Stimulated activated naive CD8-positive, alpha-beta T cell treated with anti-CD3 and anti-CD28 coated beads, Interleukin-15, Interleukin-2, amounts not matched to agents 100 ng/mL and 50 ng/mL, for 24 hours (primary cell): ENCODE results near the gene ATXN7L1.

Experiments used
- H3K27ac Mint-ChIP-seq: one replicate; pipeline ENCODE4 v1.8.0; 2021; ENCODE audit warnings: mild to moderate bottlenecking, mixed read lengths
- H3K27me3 Mint-ChIP-seq: one replicate; pipeline ENCODE4 v1.8.0; 2021; ENCODE audit warnings: mixed read lengths
- H3K36me3 Mint-ChIP-seq: one replicate; pipeline ENCODE4 v1.8.0; 2021; ENCODE audit warnings: low read depth, mixed read lengths
- H3K4me1 Mint-ChIP-seq: one replicate; pipeline ENCODE4 v1.8.0; 2021; ENCODE audit warnings: low read depth, mixed read lengths
- H3K4me3 Mint-ChIP-seq: one replicate; pipeline ENCODE4 v1.8.0; 2021; ENCODE audit warnings: mild to moderate bottlenecking, mixed read lengths
- H3K9me3 Mint-ChIP-seq: one replicate; pipeline ENCODE4 v1.8.0; 2021; ENCODE audit warnings: mixed read lengths

The ATXN7L1 gene

DNA sequence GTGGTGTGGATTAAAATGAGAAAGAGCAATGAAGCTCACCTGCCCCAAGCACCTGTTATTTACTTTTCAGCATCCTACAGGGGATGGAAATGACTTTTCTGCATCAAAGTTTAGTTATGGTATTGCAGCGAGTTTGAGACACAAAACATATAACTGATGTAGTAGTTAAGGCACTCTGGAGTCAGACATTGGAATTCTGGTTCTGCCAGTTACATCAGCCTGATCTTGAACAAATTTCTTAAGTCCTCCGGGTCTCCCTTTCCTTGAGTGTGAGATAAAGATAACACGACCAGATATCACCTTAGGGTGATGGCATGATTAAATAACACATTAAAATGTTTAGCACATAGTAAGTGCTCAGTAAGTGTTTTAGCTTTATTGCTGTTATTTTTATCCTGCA is 97.4 kb downstream of the ATXN7L1 start:
- Mint-ChIP-seq H3K4me1 (peaks cover 13% of the 10 kb centered on the region), H3K4me3 (no peak overlapping the region), H3K27ac (no peak overlapping the region), H3K9me3 (peaks cover 3% of the 10 kb centered on the region), H3K27me3 (no peaks in the 10 kb centered on the region), H3K36me3 (no peaks in the 10 kb centered on the region)

DNA sequence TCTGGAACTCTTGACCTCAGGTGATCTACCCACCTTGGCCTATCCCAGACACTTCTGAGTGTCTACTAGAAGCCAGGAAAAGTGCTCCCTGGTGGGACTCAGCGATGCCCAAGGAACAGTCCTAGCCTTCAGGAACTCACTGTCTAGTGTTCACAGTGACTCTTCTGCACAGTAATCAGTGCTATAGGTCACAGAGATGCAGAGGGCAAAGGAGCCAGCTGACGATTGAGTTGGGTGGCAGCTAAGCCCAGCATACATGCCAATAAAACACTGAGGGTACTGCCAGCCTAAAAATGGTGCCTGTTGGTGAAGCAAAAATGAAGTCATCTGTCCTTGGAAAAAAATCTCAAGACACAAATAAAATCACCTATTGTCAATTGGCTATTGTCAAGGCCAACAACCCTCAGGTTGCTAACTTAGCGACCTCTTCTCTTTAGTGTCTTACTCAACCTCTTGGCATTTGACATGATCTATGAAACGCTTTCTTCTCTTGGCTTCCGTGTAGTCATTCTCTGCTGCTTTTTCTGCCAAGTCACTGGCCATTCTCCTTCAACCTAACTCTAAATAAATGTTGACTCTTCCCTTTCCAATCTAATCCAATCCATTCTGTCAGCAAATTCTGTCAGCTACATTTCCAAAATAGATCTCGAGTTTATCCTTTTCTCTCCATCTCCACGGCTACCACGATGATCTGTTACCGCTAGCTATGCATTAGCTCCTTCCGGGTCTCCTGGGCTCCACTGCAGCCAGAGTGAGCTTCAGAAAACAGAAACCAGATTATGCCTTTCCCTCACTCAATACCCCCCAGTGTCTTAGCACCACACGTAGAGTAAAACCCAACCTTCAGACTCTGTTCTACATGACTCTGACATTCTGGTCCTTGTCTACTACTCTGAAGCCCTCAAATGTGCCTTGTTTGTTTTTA is 99.2 kb downstream of the ATXN7L1 start:
- Mint-ChIP-seq H3K27ac (no peak overlapping the region), H3K4me3 (no peak overlapping the region)

DNA sequence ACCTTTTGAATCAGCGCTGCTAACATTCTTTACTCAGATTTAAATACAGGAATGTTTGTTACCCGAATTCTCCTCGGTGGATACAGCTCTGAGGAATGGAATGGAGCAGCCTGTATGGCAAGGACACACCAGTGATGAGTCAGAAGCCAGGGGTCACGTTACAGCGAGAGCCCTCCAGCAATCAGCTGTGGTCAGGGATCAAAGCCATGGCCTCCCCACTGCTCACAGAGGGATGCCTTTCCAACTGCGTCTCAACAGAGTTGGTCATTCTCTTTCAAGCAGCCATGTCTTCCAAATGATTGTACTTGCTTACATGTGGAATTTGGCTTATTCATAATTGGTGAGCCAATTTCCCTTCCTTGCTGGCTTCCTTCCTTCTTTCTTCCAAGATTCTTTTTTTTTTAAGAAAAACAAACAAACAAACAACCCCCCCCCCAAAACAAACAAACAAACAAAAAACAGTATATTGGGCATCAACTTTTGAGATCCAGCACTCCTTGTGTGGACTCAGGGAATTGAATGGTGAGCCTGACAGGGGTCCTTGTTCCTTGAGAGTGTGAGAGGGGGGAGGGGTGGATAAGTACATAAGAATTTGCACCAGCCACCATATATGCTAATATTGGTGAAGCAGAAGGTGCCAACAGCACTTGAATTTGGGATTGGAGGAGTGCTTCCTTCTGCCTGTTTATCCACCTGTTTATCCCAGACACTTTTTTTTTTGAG is 100.2 kb downstream of the ATXN7L1 start:
- H3K4me3 Mint-ChIP-seq, result no peak overlapping the region

More for the DNA sequence above, 99.2 kb downstream of the ATXN7L1 start:
- peaks cover 3% of the 10 kb centered on the region for H3K9me3 Mint-ChIP-seq
- peaks cover under 1% of the 10 kb centered on the region for H3K4me1 Mint-ChIP-seq
- H3K27me3 Mint-ChIP-seq, result no peaks in the 10 kb centered on the region
- H3K36me3 Mint-ChIP-seq, result no peaks in the 10 kb centered on the region

DNA sequence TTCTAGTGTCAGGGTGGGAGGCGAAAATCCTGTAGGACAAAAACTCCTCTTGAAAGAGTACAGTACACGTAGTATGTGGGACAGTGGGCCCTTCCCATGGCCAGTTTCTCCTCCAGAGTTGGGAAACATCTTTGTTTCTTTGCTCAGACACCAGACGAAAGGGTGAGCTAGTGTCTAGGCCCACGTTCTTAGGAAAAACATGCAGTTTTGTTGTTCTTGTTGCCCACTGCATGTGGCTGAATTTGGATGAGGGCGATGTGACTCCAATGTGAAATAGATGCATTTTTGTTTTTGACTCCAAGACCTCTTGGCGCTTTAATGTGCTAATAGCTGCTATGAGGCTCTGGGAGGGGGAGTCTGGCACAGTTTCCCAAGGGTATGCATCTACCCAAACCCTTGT is 100.8 kb downstream of the ATXN7L1 start:
- no peak overlapping the region for H3K4me3 Mint-ChIP-seq
- no peak overlapping the region for H3K27ac Mint-ChIP-seq
- no peaks in the 10 kb centered on the region for H3K4me1 Mint-ChIP-seq
- H3K9me3 Mint-ChIP-seq, result peaks cover 3% of the 10 kb centered on the region
- H3K36me3 Mint-ChIP-seq, result peaks cover 3% of the 10 kb centered on the region
- H3K27me3 Mint-ChIP-seq, result no peaks in the 10 kb centered on the region

More for the DNA sequence above, 100.2 kb downstream of the ATXN7L1 start:
- Mint-ChIP-seq H3K27me3 (no peaks in the 10 kb centered on the region), H3K4me1 (no peaks in the 10 kb centered on the region), H3K27ac (no peak overlapping the region), H3K9me3 (peaks cover 3% of the 10 kb centered on the region), H3K36me3 (peaks cover 3% of the 10 kb centered on the region)

DNA sequence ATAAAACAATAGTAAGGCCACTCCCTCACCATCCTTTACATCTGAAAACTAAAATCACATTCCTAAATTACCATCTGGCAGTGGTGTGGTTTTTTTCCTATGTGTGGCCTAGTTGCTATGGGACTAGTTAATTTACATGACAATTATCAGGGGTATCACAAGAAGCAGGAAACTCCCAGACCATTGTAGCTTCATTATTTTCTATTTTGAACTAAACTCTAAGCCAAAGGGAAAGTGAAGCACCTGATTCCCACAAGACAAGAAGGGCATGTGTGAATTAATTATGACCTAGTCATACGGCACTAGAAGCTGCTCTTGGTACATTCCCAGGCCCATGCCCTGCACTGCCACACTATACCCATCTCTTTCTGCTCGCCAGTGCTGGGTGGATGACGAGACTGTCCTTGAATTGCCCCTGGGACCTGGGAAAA is 103.4 kb downstream of the ATXN7L1 start:
- Mint-ChIP-seq H3K27me3 (no peaks in the 10 kb centered on the region), H3K36me3 (peaks cover 3% of the 10 kb centered on the region), H3K4me1 (peaks cover 10% of the 10 kb centered on the region), H3K4me3 (no peak overlapping the region), H3K27ac (no peak overlapping the region), H3K9me3 (peaks cover 3% of the 10 kb centered on the region)

DNA sequence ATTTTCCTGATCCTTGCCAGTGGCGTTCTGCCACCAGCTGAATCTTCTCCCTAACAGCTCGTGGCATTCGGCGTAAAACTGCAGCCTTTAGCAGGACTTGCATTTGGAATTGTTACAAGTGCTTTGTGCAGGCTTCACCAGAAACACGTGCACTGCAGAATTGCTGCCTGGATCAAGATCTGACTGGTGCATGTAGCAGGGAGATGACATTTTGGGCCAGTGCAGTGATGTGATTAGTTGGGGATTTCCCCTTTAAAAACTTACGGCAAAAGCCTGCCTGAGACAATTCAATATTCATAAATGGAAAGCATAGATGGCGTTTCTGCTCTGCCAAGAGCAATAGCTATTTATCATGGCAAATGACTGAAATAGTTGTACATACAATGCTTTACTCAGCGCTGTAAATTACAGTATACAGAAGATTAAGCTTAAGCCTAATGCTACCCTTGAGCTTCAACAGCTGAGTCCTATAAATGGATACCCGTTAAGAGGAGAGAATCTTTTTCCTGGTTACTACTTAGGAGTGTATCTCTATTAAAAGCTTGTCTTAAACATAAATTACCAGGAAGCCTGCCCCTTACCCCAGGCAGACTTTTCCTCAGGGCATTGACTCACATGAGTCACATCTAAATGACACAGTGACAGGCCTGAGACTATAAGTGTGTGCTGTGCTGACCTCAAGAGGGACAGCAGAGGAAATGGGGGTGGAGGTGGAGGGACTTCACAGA is 106.3 kb downstream of the ATXN7L1 start:
- Mint-ChIP-seq H3K4me1 (peaks cover 19% of the 10 kb centered on the region), H3K4me3 (no peak overlapping the region)

DNA sequence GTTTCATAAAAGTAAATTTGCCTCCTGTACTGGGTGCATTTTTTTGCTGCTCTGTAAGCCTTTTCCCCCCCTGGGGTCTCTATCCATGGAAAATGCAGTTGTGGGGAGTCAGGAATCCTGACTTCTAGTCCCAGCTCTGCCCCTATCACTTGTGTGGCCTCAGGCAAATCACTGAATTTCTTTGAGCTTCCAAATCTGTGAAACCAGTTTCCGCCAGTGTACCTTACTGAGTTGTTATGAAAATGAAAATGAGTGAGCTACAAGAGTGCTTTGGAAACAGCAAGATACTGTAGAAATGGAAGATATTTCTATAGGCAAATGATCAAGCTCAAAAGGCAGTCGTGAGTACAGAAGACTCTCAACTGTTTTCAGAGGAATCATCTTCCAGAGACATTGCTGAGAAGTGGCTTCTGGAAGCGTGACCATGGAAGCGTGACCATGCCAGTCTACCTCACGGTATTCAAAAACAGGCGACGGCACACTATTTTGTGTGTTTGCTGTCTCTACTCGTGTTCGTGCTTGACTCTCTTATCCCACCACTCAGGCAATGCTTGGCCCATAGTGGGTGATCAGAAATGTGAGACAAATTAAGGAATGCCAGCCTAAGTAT is 107.4 kb downstream of the ATXN7L1 start:
- H3K9me3 Mint-ChIP-seq, result no peaks in the 10 kb centered on the region

More for the DNA sequence above, 106.3 kb downstream of the ATXN7L1 start:
- no peaks in the 10 kb centered on the region for H3K27me3 Mint-ChIP-seq
- H3K27ac Mint-ChIP-seq, result no peak overlapping the region
- H3K9me3 Mint-ChIP-seq, result no peaks in the 10 kb centered on the region
- peaks cover 3% of the 10 kb centered on the region for H3K36me3 Mint-ChIP-seq

DNA sequence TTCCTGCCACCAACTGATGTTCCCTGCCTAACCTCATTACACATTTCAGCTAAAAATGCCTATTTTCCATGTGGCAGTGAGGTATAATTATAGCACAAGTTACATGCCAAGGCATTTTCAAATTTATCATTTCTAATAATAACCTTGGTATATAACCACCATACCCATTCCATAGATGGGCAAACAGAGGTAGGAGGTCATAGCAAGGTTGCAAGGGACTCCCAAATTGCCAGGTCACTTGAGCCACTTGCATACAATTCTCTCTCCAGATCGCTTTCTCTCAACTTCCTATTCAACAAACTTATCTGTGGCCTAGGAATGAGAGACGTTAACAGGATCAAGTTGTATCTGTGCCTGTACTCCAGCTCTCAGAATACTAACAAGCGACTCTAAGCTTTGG is 108.3 kb downstream of the ATXN7L1 start:
- Mint-ChIP-seq H3K27me3 (no peaks in the 10 kb centered on the region), H3K9me3 (no peaks in the 10 kb centered on the region), H3K4me1 (peaks cover 19% of the 10 kb centered on the region), H3K27ac (no peak overlapping the region), H3K4me3 (no peak overlapping the region), H3K36me3 (peaks cover 3% of the 10 kb centered on the region)

More for the DNA sequence above, 107.4 kb downstream of the ATXN7L1 start:
- Mint-ChIP-seq H3K4me1 (peaks cover 19% of the 10 kb centered on the region), H3K36me3 (peaks cover 3% of the 10 kb centered on the region), H3K27ac (no peak overlapping the region), H3K4me3 (no peak overlapping the region), H3K27me3 (no peaks in the 10 kb centered on the region)

DNA sequence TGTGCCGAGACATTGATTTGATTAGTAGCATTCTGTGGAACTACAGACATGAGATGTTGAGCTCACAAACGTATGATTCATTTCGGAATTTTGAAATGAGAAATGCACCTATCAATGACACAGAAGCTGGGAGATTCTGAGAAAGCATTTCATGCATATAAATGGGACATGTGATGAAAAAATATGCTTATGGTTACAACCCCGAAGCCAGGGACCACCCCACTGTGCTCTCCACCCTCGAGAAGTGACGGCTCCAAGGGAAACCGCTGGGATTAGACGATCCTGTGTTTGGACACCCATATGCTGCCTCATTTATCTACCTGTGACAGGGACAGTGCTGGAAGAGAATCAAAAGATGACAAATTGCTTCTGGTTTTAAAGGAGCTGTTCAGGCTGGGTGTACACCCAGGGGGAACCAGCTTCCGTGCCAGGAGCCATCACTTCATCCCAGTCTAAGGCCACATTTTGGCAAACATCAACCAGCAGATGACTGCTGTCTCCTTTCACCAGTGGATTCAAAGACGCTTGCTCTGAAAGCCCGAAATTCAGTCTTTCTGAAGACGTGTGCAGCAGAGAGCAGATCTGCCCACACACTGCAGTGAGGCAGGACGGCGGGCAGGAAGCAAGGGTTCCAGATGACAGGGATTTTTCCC is 109.9 kb downstream of the ATXN7L1 start:
- Mint-ChIP-seq H3K27ac (no peak overlapping the region), H3K27me3 (no peaks in the 10 kb centered on the region), H3K9me3 (no peaks in the 10 kb centered on the region), H3K36me3 (peaks cover under 1% of the 10 kb centered on the region), H3K4me3 (no peak overlapping the region), H3K4me1 (peaks cover 20% of the 10 kb centered on the region)

DNA sequence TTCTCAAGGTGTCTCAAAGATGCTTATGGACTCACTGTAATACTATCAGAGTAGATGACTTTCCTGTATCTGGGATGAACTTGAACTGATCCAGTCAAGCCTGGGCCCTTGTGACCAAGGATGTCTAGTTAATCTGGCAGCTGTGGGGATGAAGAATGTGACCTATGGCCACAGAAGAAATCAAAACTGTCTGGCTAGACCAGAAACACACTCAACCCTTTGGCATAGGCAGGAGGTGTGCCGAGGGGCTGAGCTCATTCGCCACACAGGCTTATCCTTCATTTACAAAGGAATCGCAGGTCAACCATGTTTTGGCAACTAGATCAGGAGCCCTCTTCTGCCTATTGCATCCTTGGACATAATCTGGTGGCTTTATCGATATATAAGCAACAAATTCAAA is 110.6 kb downstream of the ATXN7L1 start:
- Mint-ChIP-seq H3K27me3 (no peaks in the 10 kb centered on the region), H3K4me3 (no peak overlapping the region), H3K4me1 (peaks cover 27% of the 10 kb centered on the region)

DNA sequence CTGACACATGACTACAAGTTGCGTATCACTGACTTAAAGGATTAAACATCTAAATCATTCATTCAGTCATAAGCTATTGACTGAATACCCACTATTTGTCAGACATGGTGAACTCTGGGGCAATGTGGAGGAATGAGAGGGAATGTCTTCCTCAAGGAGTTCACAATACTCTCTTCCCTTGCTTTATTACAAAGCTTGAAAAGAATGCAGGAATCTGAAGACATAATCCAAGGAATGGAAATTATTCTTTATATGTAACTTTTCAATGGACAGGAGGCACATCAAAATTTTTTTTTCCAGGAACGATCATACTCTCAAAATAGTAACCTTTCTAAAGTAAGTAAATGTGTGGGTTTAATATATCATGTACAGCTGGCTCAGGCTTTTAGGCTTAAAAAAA is 111.9 kb downstream of the ATXN7L1 start:
- Mint-ChIP-seq H3K36me3 (no peaks in the 10 kb centered on the region), H3K4me1 (peaks cover 30% of the 10 kb centered on the region), H3K4me3 (no peak overlapping the region), H3K27me3 (no peaks in the 10 kb centered on the region), H3K27ac (no peak overlapping the region), H3K9me3 (no peaks in the 10 kb centered on the region)

More for the DNA sequence above, 110.6 kb downstream of the ATXN7L1 start:
- Mint-ChIP-seq H3K36me3 (no peaks in the 10 kb centered on the region), H3K9me3 (no peaks in the 10 kb centered on the region), H3K27ac (no peak overlapping the region)

DNA sequence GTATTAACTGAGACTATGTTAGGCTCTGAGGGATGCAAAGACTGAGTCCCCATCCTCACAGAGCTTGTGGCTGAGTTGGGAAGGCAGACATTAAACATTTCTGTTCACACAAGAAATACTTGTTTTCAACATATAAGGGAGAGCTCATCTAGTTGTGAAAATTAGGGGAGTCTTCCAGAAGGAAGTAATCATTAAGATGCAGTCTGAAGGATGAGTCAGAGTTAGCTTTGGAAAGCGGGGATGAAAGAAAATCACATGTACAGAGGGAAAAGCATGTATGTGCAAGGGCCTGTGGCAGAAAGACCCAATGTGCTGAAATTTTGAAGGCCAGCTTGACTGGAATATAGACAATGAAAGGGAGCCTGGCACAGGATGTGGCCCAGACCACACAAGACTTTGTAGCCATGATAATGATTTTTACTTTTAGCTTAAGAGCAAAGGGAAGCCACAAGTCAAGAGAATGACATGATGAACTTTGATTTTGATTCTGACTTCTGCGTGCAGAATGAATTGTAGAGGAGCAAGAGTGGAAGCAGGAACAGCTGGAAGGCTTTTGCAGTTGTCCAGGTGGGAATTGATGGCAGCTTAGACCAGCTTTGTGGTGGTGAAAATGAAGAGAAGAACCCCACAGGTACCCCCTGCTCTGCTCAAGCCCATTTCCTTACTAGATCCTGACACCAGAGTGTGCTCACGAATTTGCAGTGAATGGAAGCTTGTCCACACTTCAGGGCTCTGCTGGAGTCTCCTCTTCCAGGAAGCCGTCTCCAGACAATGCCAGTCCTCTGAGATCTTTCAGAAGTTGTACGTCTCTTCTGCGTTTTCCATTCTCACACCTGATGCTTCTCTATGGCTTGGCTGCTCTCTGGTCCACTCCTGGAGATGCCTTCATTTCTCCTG is 115.6 kb downstream of the ATXN7L1 start:
- Mint-ChIP-seq H3K27me3 (no peaks in the 10 kb centered on the region), H3K4me3 (no peak overlapping the region), H3K9me3 (no peaks in the 10 kb centered on the region), H3K36me3 (no peaks in the 10 kb centered on the region), H3K27ac (no peak overlapping the region), H3K4me1 (peaks cover 25% of the 10 kb centered on the region)
